Superior temporal gyrus (tissue), 1 donor: ENCODE results near the gene CUEDC1.
"Not testable (repeated sequence)": the region's sequence is repeated elsewhere in the genome, so short reads cannot be mapped to it uniquely, and the experiment has no call there.

Source experiments
- DNase-seq: peaks from one replicate; pipeline ENCODE4 v3.0.0-alpha.2; 2016; ENCODE audit errors: extremely low spot score

Gene CUEDC1

GRCh38 chr17:57985675-57985974, 30.4 kb upstream of the CUEDC1 start:
- DNase-seq, result peak; percentile 26

GRCh38 chr17:57984936-57985674, 29.9 kb upstream of the CUEDC1 start:
- DNase-seq, result peak; percentile 58

GRCh38 chr17:57984261-57984890, 29.2 kb upstream of the CUEDC1 start:
- peak; percentile 32 for DNase-seq

GRCh38 chr17:57983446-57983845, 28.2 kb upstream of the CUEDC1 start:
- DNase-seq, result peak; percentile 33

GRCh38 chr17:57982452-57983170, 27.4 kb upstream of the CUEDC1 start:
- peak; percentile 36 for DNase-seq

- no peak for DNase-seq
Observed at GRCh38 chr17:57980522-57980921, 25.3 kb upstream of the CUEDC1 start.

- peak; percentile 39 for DNase-seq
Observed at GRCh38 chr17:57979076-57979475, 23.9 kb upstream of the CUEDC1 start.

GRCh38 chr17:57976594-57976993, 21.4 kb upstream of the CUEDC1 start:
- DNase-seq, result peak; percentile 84

GRCh38 chr17:57975044-57975443, 19.8 kb upstream of the CUEDC1 start:
- DNase-seq, result peak; percentile 29

GRCh38 chr17:57974053-57974824, 19.0 kb upstream of the CUEDC1 start:
- DNase-seq, result not testable (repeated sequence)

GRCh38 chr17:57972151-57972550, 16.9 kb upstream of the CUEDC1 start:
- DNase-seq, result no peak

- DNase-seq, result no peak
Observed at GRCh38 chr17:57971572-57971971, 16.4 kb upstream of the CUEDC1 start.

GRCh38 chr17:57970710-57971109, 15.5 kb upstream of the CUEDC1 start:
- no peak for DNase-seq

GRCh38 chr17:57968456-57968855, 13.2 kb upstream of the CUEDC1 start:
- no peak for DNase-seq

- no peak for DNase-seq
Observed at GRCh38 chr17:57966875-57967274, 11.7 kb upstream of the CUEDC1 start.

GRCh38 chr17:57966246-57966645, 11.0 kb upstream of the CUEDC1 start:
- DNase-seq, result no peak

GRCh38 chr17:57965521-57966160, 10.4 kb upstream of the CUEDC1 start:
- DNase-seq, result no peak

- no peak for DNase-seq
Observed at GRCh38 chr17:57963149-57963511, 7.9 kb upstream of the CUEDC1 start.

- DNase-seq, result no peak
Observed at GRCh38 chr17:57962279-57963148, 7.3 kb upstream of the CUEDC1 start.

GRCh38 chr17:57959929-57960328, 4.7 kb upstream of the CUEDC1 start:
- no peak for DNase-seq

GRCh38 chr17:57958391-57958790, 3.2 kb upstream of the CUEDC1 start:
- not testable (repeated sequence) for DNase-seq
